Stimulated activated CD8-positive, alpha-beta memory T cell treated with anti-CD3 and anti-CD28 coated beads, Interleukin-15, amount 100 ng/mL, for 24 hours (primary cell): Measurements from ENCODE around the gene PPP1R37.

Experiments used
- DNase-seq: peaks from one replicate; pipeline ENCODE4 v3.0.0-alpha.2; 2020; ENCODE audit warnings: low read depth

The PPP1R37 gene

GRCh38 chr19:45170146-45171106 lies 77.4 kb downstream of the PPP1R37 start:
- DNase-seq = no peak

GRCh38 chr19:45171211-45171623 lies 78.2 kb downstream of the PPP1R37 start:
- no peak for DNase-seq

- DNase-seq = no peak
Measured at GRCh38 chr19:45172173-45172572, 79.2 kb downstream of the PPP1R37 start.

GRCh38 chr19:45172611-45173208 lies 79.7 kb downstream of the PPP1R37 start:
- DNase-seq = no peak

GRCh38 chr19:45173816-45174215 lies 80.8 kb downstream of the PPP1R37 start:
- DNase-seq = no peak

GRCh38 chr19:45175515-45176345 lies 82.8 kb downstream of the PPP1R37 start:
- no peak for DNase-seq

- no peak for DNase-seq
Measured at GRCh38 chr19:45177817-45178261, 84.9 kb downstream of the PPP1R37 start, which contains the start of gene TRAPPC6A. TSS of gene TRAPPC6A (minus strand) at chr19:45178237. CDS start at chr19:45178218, 19 bp downstream.

- peak; percentile 95 for DNase-seq
Measured at GRCh38 chr19:45178262-45179071, 85.5 kb downstream of the PPP1R37 start, which contains the start of gene BLOC1S3. TSS of gene BLOC1S3 (plus strand) at chr19:45178784. CDS start at chr19:45179297, 513 bp downstream.

- DNase-seq = no peak
Measured at GRCh38 chr19:45179072-45179891, 86.3 kb downstream of the PPP1R37 start.

GRCh38 chr19:45179892-45180370 lies 87.0 kb downstream of the PPP1R37 start:
- DNase-seq = no peak

GRCh38 chr19:45180936-45181335 lies 88.0 kb downstream of the PPP1R37 start:
- DNase-seq = no peak

- no peak for DNase-seq
Measured at GRCh38 chr19:45182758-45183157, 89.8 kb downstream of the PPP1R37 start.

GRCh38 chr19:45184115-45184514 lies 91.1 kb downstream of the PPP1R37 start:
- DNase-seq = no peak

- no peak for DNase-seq
Measured at GRCh38 chr19:45186509-45187334, 93.7 kb downstream of the PPP1R37 start.

- DNase-seq = no peak
Measured at GRCh38 chr19:45187421-45188100, 94.6 kb downstream of the PPP1R37 start.

GRCh38 chr19:45189971-45190370 lies 97.0 kb downstream of the PPP1R37 start:
- no peak for DNase-seq

- DNase-seq = no peak
Measured at GRCh38 chr19:45191375-45191774, 98.4 kb downstream of the PPP1R37 start.

GRCh38 chr19:45195764-45196163 lies 102.8 kb downstream of the PPP1R37 start:
- DNase-seq = no peak
